ENCODE results near the gene SLC31A2.
"Not testable (repeated sequence)": the region's sequence is repeated elsewhere in the genome, so short reads cannot be mapped to it uniquely, and the experiment has no call there.

SLC31A2 gene, protein sequence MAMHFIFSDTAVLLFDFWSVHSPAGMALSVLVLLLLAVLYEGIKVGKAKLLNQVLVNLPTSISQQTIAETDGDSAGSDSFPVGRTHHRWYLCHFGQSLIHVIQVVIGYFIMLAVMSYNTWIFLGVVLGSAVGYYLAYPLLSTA

DNA sequence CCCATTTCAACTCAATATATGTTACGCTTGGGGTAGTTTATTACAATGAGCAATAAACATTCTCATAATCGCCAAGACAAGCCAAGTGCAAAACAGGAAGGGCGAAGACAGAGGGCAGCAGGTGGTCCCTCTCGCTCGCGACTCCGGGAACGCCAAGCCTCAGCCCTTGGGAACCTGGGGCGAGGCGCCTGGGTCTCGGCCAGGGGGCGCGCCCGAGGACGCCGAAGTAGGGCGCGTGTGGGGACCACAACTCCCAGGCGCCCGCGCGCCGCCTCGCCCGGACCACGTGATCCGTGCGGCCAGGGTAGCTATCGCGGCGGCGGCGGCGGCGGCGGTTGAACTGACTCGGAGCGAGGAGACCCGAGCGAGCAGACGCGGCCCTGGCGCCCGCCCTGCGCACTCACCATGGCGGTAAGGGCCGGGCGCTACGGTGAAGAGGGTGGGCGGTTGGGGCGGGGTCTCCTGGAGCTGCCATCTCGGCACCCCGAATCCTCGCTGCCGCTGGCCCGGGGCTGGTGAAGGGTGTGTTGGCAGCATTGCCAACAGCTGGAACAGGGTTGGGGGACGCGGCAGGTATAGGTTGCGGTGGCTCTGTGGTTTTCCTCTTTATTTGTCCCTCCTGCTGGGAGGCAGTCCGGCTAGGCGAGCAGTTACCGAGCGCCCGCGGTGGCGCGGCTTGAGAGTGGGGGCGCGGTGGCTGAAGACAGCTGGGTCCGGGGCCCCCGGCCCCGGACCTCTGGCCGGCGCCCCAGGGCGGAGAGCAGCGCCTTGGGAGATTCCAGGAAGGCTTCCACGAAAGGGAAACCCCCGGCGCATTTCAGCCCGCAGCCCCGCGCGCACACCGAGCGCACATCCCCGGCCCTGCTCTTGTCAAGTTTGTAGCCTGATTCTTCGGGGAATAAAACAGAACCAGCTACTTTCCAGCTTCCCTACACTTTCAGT lies at the start of gene SLC31A2:
TSS of gene SLC31A2 (plus strand) at position 338 of the 942 bp plus-strand sequence. CDS start at position 406, 68 bp downstream.
- DNase-seq, result peak; percentile 51

DNA sequence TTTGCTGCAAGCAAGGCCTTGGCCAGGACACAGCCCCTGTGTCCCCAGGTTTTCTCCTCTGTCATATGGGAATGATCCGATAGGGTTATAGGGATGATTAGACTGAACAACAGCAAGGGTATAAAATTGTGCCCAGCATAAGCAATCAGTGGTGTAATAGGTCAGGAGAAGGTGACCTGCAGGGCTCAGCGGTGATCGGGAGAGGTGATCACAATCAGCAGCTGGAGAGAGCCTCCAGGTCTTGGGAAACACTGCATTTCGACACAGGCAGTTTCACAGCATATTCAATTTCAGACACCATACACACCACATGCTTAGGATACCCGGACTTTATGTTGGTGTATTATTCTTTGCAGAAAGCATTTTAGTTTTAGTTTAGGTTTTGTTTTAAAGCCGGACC lies 45.5 kb upstream of the SLC31A2 start:
- DNase-seq, result not testable (repeated sequence)

GRCh38 chr9:113111065-113111951 lies 39.5 kb upstream of the SLC31A2 start:
- not testable (repeated sequence) for DNase-seq

GRCh38 chr9:113112706-113113510 lies 37.9 kb upstream of the SLC31A2 start:
- not testable (repeated sequence) for DNase-seq

- not testable (repeated sequence) for DNase-seq
Observed at GRCh38 chr9:113118829-113119228, 32.0 kb upstream of the SLC31A2 start.

DNA sequence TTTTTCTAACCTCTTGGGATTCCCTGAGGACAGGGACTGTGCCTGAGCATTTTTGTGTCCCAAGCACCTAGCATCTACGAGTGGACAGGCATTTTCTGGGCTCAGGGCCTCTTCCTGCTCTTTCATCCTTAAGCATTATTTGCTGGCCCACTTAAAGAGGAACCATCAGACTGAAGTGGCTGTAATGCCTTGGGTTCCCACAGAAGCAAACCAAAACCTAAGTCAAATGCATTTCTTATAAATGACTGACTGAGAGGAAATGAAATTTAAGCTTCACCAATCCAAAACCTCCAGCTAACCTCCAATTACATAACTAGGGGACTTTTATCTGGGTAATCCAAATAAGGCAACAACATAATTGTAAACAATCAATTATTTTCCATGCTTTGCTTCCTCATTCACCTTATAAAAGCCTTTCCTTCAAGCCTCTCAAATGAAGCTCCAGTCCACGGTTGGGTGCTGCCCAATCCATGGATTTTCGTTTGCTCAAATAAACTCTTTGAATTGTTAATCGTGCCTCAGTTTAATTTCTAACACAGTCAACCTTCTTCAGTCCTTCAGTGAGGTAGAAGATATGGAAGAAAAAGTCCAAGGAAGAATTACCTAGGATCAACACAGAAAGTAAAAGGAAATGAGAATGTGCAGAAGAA lies 25.3 kb upstream of the SLC31A2 start:
- no peak for DNase-seq

GRCh38 chr9:113129466-113129865 lies 21.3 kb upstream of the SLC31A2 start:
- DNase-seq, result no peak

DNA sequence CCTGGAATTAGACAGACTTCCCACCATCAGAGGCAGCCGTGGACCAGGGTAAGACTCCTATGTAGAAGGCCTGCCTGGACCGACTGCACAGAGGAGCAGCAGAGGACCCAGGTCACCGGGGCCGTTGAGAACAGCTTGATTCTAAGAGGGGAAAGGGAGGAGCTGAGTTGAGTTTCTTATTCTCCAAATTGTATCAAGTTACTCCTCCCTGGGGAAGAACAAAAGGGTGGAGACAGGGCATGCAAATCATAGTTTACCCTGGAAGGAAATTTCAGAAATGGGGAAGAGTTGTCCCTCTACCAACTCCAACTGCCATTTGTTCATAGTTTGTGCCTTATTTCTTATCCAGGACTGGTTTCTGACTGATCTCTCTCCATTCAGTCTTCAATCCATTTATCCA lies 20.9 kb upstream of the SLC31A2 start:
- DNase-seq, result no peak

DNA sequence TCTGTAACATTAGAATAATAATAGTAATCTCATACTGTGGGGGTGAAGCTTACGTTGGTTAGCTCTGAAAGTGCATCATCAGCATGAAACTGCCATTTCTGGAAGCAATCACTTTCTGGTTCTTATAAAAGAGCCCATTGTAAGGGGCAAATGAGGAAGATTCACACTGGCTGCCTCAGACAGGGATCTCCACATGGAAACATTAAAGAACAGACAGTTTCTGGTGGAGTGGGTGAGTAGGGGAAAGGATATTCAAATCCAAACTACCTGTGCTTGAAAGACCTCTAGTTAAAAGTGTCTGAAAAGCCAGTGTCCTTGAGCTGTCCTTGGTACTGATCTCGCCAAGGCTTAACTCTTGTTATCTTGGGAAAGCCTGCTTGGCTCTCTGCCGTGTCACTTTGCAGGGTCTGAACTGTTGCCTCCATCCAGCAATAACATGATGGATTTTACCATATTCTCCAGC lies 19.1 kb upstream of the SLC31A2 start:
- no peak for DNase-seq

- DNase-seq, result no peak
Observed at GRCh38 chr9:113137196-113138168, 13.3 kb upstream of the SLC31A2 start.

DNA sequence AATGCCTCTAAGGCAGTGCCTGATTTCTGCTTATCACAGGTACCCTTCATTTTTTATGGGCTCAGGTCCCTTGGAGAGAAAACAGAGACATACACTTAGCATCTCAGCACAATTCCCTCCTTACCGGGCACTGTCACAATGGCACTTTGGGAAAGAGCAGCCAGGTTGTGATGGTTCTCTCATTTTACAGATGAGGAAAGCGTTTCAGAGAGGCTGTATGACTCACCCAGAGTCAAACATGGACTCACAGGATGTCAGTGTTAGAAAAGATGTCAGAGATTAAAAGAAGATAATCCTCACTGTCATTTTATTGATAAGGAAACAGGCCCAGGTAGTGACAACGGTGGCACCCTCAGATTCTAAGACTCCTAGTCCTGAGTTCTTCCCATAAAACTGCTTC lies 12.0 kb upstream of the SLC31A2 start:
- no peak for DNase-seq

- no peak for DNase-seq
Observed at GRCh38 chr9:113139225-113139829, 11.5 kb upstream of the SLC31A2 start.

GRCh38 chr9:113139953-113140352 lies 10.9 kb upstream of the SLC31A2 start:
- no peak for DNase-seq

DNA sequence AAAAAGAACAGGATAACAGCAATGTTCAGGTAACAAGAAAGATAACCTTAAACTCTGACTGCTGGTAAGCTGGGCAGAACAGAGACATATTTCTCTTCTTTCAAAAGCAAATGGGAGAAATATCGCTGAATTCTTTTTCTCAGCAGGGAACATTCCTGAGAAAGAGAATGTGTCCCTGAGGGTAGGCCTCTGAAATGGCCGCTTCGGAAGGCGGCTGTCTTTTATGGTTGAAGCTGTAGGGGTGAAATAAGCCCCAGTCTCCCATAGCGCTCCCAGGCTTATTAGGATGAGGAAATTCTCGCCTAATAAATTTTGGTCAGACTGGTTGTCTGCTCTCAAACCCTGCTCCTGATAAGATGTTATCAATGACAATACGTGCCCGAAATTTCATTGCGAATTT lies 9.9 kb upstream of the SLC31A2 start:
- DNase-seq, result not testable (repeated sequence)

DNA sequence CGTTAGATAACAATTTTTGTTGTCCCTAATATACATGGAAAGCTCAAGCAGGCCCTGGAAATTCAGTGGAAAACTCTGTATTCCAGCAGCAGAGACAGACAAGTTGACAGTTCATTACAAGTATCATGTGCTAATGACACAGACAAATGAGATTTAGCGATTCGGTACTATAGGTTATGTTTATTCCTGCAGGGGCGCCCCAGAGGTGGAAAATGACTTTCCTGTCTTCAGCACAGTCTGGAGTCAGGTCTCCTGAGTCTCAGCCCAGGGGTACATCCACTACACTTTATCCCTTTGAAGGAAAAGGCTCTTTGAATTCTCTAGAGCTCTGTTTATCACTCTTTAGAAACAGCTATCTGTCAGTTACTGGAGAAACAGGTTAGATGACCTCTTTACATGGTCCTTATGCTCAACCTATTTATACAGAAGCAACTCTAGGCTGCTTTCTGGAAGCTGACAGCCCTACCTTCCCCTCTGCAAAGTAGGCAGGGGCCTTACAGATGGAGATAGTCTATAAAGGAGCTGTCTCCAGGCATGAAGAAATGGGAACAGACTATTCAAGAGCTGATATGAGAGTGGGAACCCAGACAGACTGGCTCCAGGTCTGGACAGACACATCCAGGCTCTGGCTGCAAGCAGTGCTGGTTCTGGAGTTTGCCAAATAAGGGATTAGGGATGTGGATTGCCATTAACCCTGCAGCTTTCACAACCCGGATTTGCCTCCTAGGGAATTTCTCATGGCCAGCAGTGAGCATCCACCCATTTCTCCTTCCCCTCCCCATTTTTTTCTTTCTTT lies 7.2 kb upstream of the SLC31A2 start:
- no peak for DNase-seq

GRCh38 chr9:113148372-113148705 lies 2.5 kb upstream of the SLC31A2 start:
- no peak for DNase-seq

DNA sequence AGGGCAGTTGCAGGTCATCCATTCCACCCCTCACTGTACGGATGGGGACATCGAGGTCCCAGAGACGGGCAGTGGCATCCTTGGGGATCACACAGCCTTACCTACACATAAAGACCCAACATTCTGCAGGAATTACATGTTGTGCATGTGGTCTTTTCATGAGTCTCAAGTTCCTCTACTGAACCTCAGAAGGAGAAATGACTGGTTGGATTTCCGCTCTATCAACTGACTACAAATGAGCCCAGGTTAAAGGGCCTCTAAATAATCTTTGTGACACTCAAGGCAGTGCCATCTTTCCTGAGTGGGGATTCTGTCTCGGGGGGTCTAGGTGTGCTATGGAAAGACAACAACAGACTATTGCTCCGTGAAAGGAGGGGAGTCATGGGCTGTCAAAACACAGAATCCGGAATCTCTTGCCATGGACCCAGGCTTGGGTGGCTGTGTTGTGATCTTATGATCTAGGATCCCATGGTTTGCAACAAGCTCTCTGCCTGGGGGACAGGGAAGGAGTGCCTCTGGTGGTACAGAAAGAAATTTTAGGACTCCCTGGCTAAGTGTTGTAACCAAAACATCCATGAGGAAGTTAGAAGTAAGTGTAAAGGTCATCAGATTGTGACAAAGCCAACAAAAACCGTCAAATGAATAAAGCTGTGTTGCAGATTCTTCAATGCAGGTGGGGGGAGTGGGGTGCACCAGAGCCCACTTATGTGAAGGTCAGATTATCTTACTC lies 1.9 kb upstream of the SLC31A2 start:
- DNase-seq, result no peak

DNA sequence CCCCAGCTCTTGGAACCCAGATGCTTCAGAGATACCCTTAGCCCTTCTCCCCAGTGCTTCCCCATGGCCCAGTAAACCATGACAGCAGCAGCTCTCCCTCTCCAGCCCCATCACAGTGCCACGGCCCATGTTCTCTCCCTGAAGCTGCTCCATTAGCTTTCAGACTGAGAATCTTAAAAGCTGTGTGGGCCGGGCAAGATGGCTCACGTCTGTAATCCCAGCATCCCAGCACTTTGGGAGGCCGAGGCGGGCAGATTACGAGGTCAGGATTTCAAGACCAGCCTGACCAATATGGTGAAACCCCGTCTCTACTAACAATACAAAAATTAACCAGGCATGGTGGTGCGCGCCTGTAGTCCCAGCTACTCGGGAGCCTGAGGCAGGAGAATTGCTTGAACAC lies 1.2 kb upstream of the SLC31A2 start:
- not testable (repeated sequence) for DNase-seq

All from DMS 273 treated with DMSO at 0.1 percent for 48 hours (cell line).